Karpas-422 (cell line): ENCODE results near the gene ADPRS. TPM values are rescaled to one million over a fixed set of nuclear protein-coding genes. Genes with fewer than 3 reads are reported as not detected.

Source experiments
- DNase-seq: peaks from one replicate; pipeline ENCODE4 v3.0.0-alpha.2; 2015
- H2AFZ ChIP-seq: fragments of 200-600 bp; sonication (generic); 2 replicates; pipeline ENCODE4 v1.6.1; 2014; ENCODE audit warnings: antibody characterized with exemption, low read length, mixed read lengths
- H3K27ac ChIP-seq: fragments of 200-600 bp; sonication (generic); 2 replicates; pipeline ENCODE4 v1.5.1; 2014; ENCODE audit warnings: mild to moderate bottlenecking, low read length, moderate library complexity
- H3K27me3 ChIP-seq: fragments of 200-600 bp; sonication (generic); 2 replicates; pipeline ENCODE4 v1.6.1; 2014; ENCODE audit warnings: low read length, mixed read lengths
- H3K36me3 ChIP-seq: fragments of 200-600 bp; sonication (generic); 2 replicates; pipeline ENCODE4 v1.6.1; 2014; ENCODE audit warnings: low read length, mixed read lengths; ENCODE audit not compliant: insufficient read depth
- H3K4me1 ChIP-seq: fragments of 200-600 bp; sonication (generic); 2 replicates; pipeline ENCODE4 v1.6.1; 2014; ENCODE audit warnings: mild to moderate bottlenecking, low read length, mixed read lengths
- H3K4me2 ChIP-seq: fragments of 200-600 bp; sonication (generic); 2 replicates; pipeline ENCODE4 v1.6.1; 2014; ENCODE audit warnings: low read length, low read depth, mild to moderate bottlenecking; ENCODE audit not compliant: poor library complexity, severe bottlenecking
- H3K4me3 ChIP-seq: fragments of 200-600 bp; sonication (generic); 2 replicates; pipeline ENCODE4 v1.5.1; 2014; ENCODE audit warnings: mild to moderate bottlenecking, antibody characterized with exemption, low read length, mixed read lengths
- H3K79me2 ChIP-seq: fragments of 200-600 bp; sonication (generic); 2 replicates; pipeline ENCODE4 v1.6.1; 2014; ENCODE audit warnings: mild to moderate bottlenecking, low read length, mixed read lengths
- H3K9ac ChIP-seq: fragments of 200-600 bp; sonication (generic); 2 replicates; pipeline ENCODE4 v1.6.0; 2014; ENCODE audit warnings: low read length
- H3K9me2 ChIP-seq: fragments of 200-600 bp; sonication (generic), shearing (Covaris generic); replicated peaks from 2 replicates; pipeline ENCODE4 v1.6.0; 2014; ENCODE audit warnings: mild to moderate bottlenecking, low read length, moderate library complexity; ENCODE audit not compliant: insufficient read depth
- H3K9me3 ChIP-seq: fragments of 300-700, 200-600 bp; sonication (generic); 2 replicates; pipeline ENCODE4 v1.6.1; 2014; ENCODE audit warnings: low read length, mixed read lengths
- H4K20me1 ChIP-seq: fragments of 200-600 bp; sonication (generic); 2 replicates; pipeline ENCODE4 v1.6.1; 2014; ENCODE audit warnings: mild to moderate bottlenecking, antibody characterized with exemption, low read length, low read depth; ENCODE audit not compliant: insufficient read depth
- total RNA-seq: library from RNA; depleted of rRNA; stranded (reverse); fragments of >200 nt; shearing (Covaris generic); gene quantifications from 2 replicates; pipeline ENCODE4 v1.2.3, GENCODE V29; 2014; ENCODE audit warnings: low replicate concordance

ADPRS gene
- total RNA-seq, 1 experiment from 2014 or later = 29.3 TPM

- H2AFZ ChIP-seq = no peak overlapping the region
- no peaks in the 10 kb centered on the region for H4K20me1 ChIP-seq
- no peaks in the 10 kb centered on the region for H3K36me3 ChIP-seq
- no peak overlapping the region for H3K4me2 ChIP-seq
- H3K4me3 ChIP-seq = no peak overlapping the region
- no peak overlapping the region for H3K9ac ChIP-seq
- no peaks in the 10 kb centered on the region for H3K9me3 ChIP-seq
- no peak overlapping the region for H3K27ac ChIP-seq
- H3K79me2 ChIP-seq = no peaks in the 10 kb centered on the region
- H3K4me1 ChIP-seq = no peaks in the 10 kb centered on the region
- no peaks in the 10 kb centered on the region for H3K27me3 ChIP-seq
- no peak for DNase-seq
- H3K9me2 ChIP-seq = no peaks in the 10 kb centered on the region
Measured at GRCh38 chr1:36107394-36107793, 18.7 kb downstream of the ADPRS start.

GRCh38 chr1:36108314-36108713, 19.6 kb downstream of the ADPRS start:
- no peak overlapping the region for H3K4me3 ChIP-seq
- H3K27ac ChIP-seq = no peak overlapping the region
- no peak overlapping the region for H3K4me2 ChIP-seq
- H4K20me1 ChIP-seq = 0 out of 2 replicates have a peak, but pooled peaks cover 3% of the 10 kb centered on the region
- no peaks in the 10 kb centered on the region for H3K9me3 ChIP-seq
- no peak overlapping the region for H3K9ac ChIP-seq
- no peak overlapping the region for H2AFZ ChIP-seq
- no peaks in the 10 kb centered on the region for H3K4me1 ChIP-seq
- no peaks in the 10 kb centered on the region for H3K9me2 ChIP-seq
- no peaks in the 10 kb centered on the region for H3K36me3 ChIP-seq
- no peak for DNase-seq
- no peaks in the 10 kb centered on the region for H3K79me2 ChIP-seq
- H3K27me3 ChIP-seq = no peaks in the 10 kb centered on the region

- Histone ChIP-seq H3K4me1 (no peaks in the 10 kb centered on the region), H3K4me2 (no peak overlapping the region), H3K4me3 (no peak overlapping the region), H3K27ac (no peak overlapping the region), H3K9me2 (no peaks in the 10 kb centered on the region), H3K9me3 (no peaks in the 10 kb centered on the region), H3K27me3 (no peaks in the 10 kb centered on the region), H3K9ac (no peak overlapping the region), H4K20me1 (0 out of 2 replicates have a peak, but pooled peaks cover 3% of the 10 kb centered on the region), H2AFZ (no peak overlapping the region), H3K36me3 (no peaks in the 10 kb centered on the region), H3K79me2 (no peaks in the 10 kb centered on the region)
- DNase-seq = no peak
Measured at GRCh38 chr1:36109041-36109679, 20.5 kb downstream of the ADPRS start.

- no peaks in the 10 kb centered on the region for H3K9me3 ChIP-seq
- no peak overlapping the region for H2AFZ ChIP-seq
- H3K4me2 ChIP-seq = no peak overlapping the region
- no peaks in the 10 kb centered on the region for H3K79me2 ChIP-seq
- H3K36me3 ChIP-seq = no peaks in the 10 kb centered on the region
- no peak overlapping the region for H3K27ac ChIP-seq
- H3K9me2 ChIP-seq = no peaks in the 10 kb centered on the region
- H4K20me1 ChIP-seq = 0 out of 2 replicates have a peak, but pooled peaks cover 3% of the 10 kb centered on the region
- H3K4me1 ChIP-seq = no peaks in the 10 kb centered on the region
- no peak overlapping the region for H3K4me3 ChIP-seq
- H3K9ac ChIP-seq = no peak overlapping the region
- no peaks in the 10 kb centered on the region for H3K27me3 ChIP-seq
- no peak for DNase-seq
Measured at GRCh38 chr1:36111151-36111550, 22.5 kb downstream of the ADPRS start.

- H4K20me1 ChIP-seq = 0 out of 2 replicates have a peak, but pooled peaks cover 3% of the 10 kb centered on the region
- H3K27me3 ChIP-seq = no peaks in the 10 kb centered on the region
- no peak overlapping the region for H2AFZ ChIP-seq
- no peak overlapping the region for H3K4me3 ChIP-seq
- no peak for DNase-seq
- no peaks in the 10 kb centered on the region for H3K79me2 ChIP-seq
- no peak overlapping the region for H3K9ac ChIP-seq
- no peaks in the 10 kb centered on the region for H3K36me3 ChIP-seq
- no peak overlapping the region for H3K27ac ChIP-seq
- H3K9me2 ChIP-seq = no peaks in the 10 kb centered on the region
- no peaks in the 10 kb centered on the region for H3K4me1 ChIP-seq
- no peak overlapping the region for H3K4me2 ChIP-seq
- no peaks in the 10 kb centered on the region for H3K9me3 ChIP-seq
Measured at GRCh38 chr1:36112823-36113222, 24.1 kb downstream of the ADPRS start.

- no peak overlapping the region for H3K4me2 ChIP-seq
- H3K4me1 ChIP-seq = no peaks in the 10 kb centered on the region
- no peaks in the 10 kb centered on the region for H3K9me3 ChIP-seq
- no peaks in the 10 kb centered on the region for H3K79me2 ChIP-seq
- H3K4me3 ChIP-seq = no peak overlapping the region
- no peak for DNase-seq
- no peaks in the 10 kb centered on the region for H3K27me3 ChIP-seq
- H3K27ac ChIP-seq = no peak overlapping the region
- H3K9ac ChIP-seq = no peak overlapping the region
- H3K36me3 ChIP-seq = no peaks in the 10 kb centered on the region
- H2AFZ ChIP-seq = no peak overlapping the region
- 0 out of 2 replicates have a peak, but pooled peaks cover 3% of the 10 kb centered on the region for H4K20me1 ChIP-seq
- no peaks in the 10 kb centered on the region for H3K9me2 ChIP-seq
Measured at GRCh38 chr1:36114371-36114770, 25.7 kb downstream of the ADPRS start.

GRCh38 chr1:36115200-36115669, 26.5 kb downstream of the ADPRS start:
- Histone ChIP-seq H3K27me3 (no peaks in the 10 kb centered on the region), H3K9me3 (no peaks in the 10 kb centered on the region), H3K79me2 (no peaks in the 10 kb centered on the region), H4K20me1 (0 out of 2 replicates have a peak, but pooled peaks cover 3% of the 10 kb centered on the region), H2AFZ (no peak overlapping the region), H3K4me3 (no peak overlapping the region), H3K9me2 (no peaks in the 10 kb centered on the region), H3K27ac (no peak overlapping the region), H3K4me2 (no peak overlapping the region), H3K4me1 (no peaks in the 10 kb centered on the region), H3K9ac (no peak overlapping the region), H3K36me3 (no peaks in the 10 kb centered on the region)
- DNase-seq = no peak

GRCh38 chr1:36115931-36116330, 27.2 kb downstream of the ADPRS start:
- no peak for DNase-seq
- no peak overlapping the region for H3K4me2 ChIP-seq
- no peak overlapping the region for H2AFZ ChIP-seq
- no peak overlapping the region for H3K4me3 ChIP-seq
- no peak overlapping the region for H3K9ac ChIP-seq
- H3K36me3 ChIP-seq = no peaks in the 10 kb centered on the region
- H3K4me1 ChIP-seq = no peaks in the 10 kb centered on the region
- no peaks in the 10 kb centered on the region for H3K27me3 ChIP-seq
- 0 out of 2 replicates have a peak, but pooled peaks cover 3% of the 10 kb centered on the region for H4K20me1 ChIP-seq
- no peak overlapping the region for H3K27ac ChIP-seq
- no peaks in the 10 kb centered on the region for H3K9me2 ChIP-seq
- no peaks in the 10 kb centered on the region for H3K9me3 ChIP-seq
- no peaks in the 10 kb centered on the region for H3K79me2 ChIP-seq
